Mucosa of descending colon (tissue), 3 donors: ENCODE results near the gene PHF2. TPM values are rescaled to one million over a fixed set of nuclear protein-coding genes. Genes with fewer than 3 reads are reported as not detected.

Experiments
- ATAC-seq: fragments of 200-7000 bp; cut with Tn5 transposase; one replicate; pipeline ENCODE4 v1.9.1; 2020; ENCODE audit warnings: mild to moderate bottlenecking, moderate library complexity
- DNase-seq, 3 donors: peaks; one replicate each; pipeline ENCODE4 v3.0.0-alpha.2; 2020
- H3K36me3 ChIP-seq: fragments of 200-600 bp; one replicate; pipeline ENCODE4 v1.8.0; 2021; ENCODE audit warnings: low read depth, mild to moderate bottlenecking
- H3K4me1 ChIP-seq: fragments of 200-600 bp; one replicate; pipeline ENCODE4 v1.8.0; 2021; ENCODE audit warnings: low read depth, mild to moderate bottlenecking
- H3K4me3 ChIP-seq: fragments of 200-600 bp; one replicate; pipeline ENCODE4 v1.8.0; 2021; ENCODE audit warnings: mild to moderate bottlenecking
- H3K9me3 ChIP-seq: fragments of 200-600 bp; one replicate; pipeline ENCODE4 v1.8.0; 2021; ENCODE audit warnings: mild to moderate bottlenecking
- CTCF ChIP-seq: fragments of 200-600 bp; IDR thresholded peaks from one replicate; pipeline ENCODE4 v1.8.0; 2022; ENCODE audit warnings: antibody characterized with exemption, mild to moderate bottlenecking
- intact Hi-C, 2 donors: fragments of 100-400 bp; cut with DNase I in 1 of 2; cut with micrococcal nuclease in 1 of 2; formaldehyde crosslinking; loops; one replicate each; pipeline versions ENCODE4 v1.11.0 to v1.11.1; 2022; cut with DNase I, micrococcal nuclease
- total RNA-seq, 3 donors: library from RNA; stranded (reverse); fragmentation: NEBNext Ultra II Directional in 2 of 3; extraction: Animal tissue kit (Norgen Biotek cat#: 25700) in 2 of 3; gene quantifications; one replicate each; pipeline versions ENCODE4 v1.2.1 to v1.2.4, GENCODE V29; 2021 to 2023
- donor health status: DM: no; HTN: no; CAD: no; lungs with moderate emphysema.
- donor health status: DM: no; HTN: no; CAD: no.
- donor health status: DM: no; HTN: yes; CAD: no.

The PHF2 gene
- total RNA-seq, 3 donors from 2014 or later: 19.1 to 42.9 (median 21.7) TPM

GRCh38 chr9:93599571-93600403 lies 23.4 kb downstream of the PHF2 start:
- H3K4me3 ChIP-seq: no peak overlapping the region
- TF ChIP-seq CTCF: no peak
- intact Hi-C loops: no loop called here
- H3K9me3 ChIP-seq: no peaks in the 10 kb centered on the region
- ATAC-seq (peak; percentile 23), DNase-seq (peak in 2 of 3 donors; percentile 25 to 45)
- no peaks in the 10 kb centered on the region for H3K36me3 ChIP-seq
- peaks cover 28% of the 10 kb centered on the region for H3K4me1 ChIP-seq

- DNase-seq (peak; percentile 71 to 76 (median 74)), ATAC-seq (peak; percentile 80)
- Histone ChIP-seq H3K9me3 (no peaks in the 10 kb centered on the region), H3K4me1 (peaks cover 28% of the 10 kb centered on the region), H3K36me3 (no peaks in the 10 kb centered on the region), H3K4me3 (no peak overlapping the region)
- intact Hi-C loops: no loop called here
- no peak for TF ChIP-seq CTCF
Observed at GRCh38 chr9:93600504-93600903, 24.1 kb downstream of the PHF2 start.

- no peak for ATAC-seq
- no peaks in the 10 kb centered on the region for H3K9me3 ChIP-seq
- intact Hi-C loops: no loop called here
- TF ChIP-seq CTCF: no peak
- peaks cover 28% of the 10 kb centered on the region for H3K4me1 ChIP-seq
- no peak for DNase-seq
- no peak overlapping the region for H3K4me3 ChIP-seq
- H3K36me3 ChIP-seq: no peaks in the 10 kb centered on the region
Observed at GRCh38 chr9:93601063-93601462, 24.7 kb downstream of the PHF2 start.

GRCh38 chr9:93601666-93602065 lies 25.3 kb downstream of the PHF2 start:
- ATAC-seq (no peak), DNase-seq (no peak)
- Histone ChIP-seq H3K36me3 (no peaks in the 10 kb centered on the region), H3K4me3 (no peak overlapping the region), H3K4me1 (peaks cover 28% of the 10 kb centered on the region), H3K9me3 (no peaks in the 10 kb centered on the region)
- intact Hi-C loops: no loop called here
- TF ChIP-seq CTCF: no peak

- no peak for TF ChIP-seq CTCF
- DNase-seq (no peak), ATAC-seq (no peak)
- H3K9me3 ChIP-seq: no peaks in the 10 kb centered on the region
- intact Hi-C loops: no loop called here
- H3K4me3 ChIP-seq: no peak overlapping the region
- peaks cover 23% of the 10 kb centered on the region for H3K4me1 ChIP-seq
- no peaks in the 10 kb centered on the region for H3K36me3 ChIP-seq
Observed at GRCh38 chr9:93603011-93603410, 26.6 kb downstream of the PHF2 start.
